Measurements from ENCODE around the gene FAR2. TPM values are rescaled to one million over a fixed set of nuclear protein-coding genes. Genes with fewer than 3 reads are reported as not detected.

Gene FAR2
- total and polyA plus RNA-seq, 2 experiments from 2014 or later, result 18.7 to 22.6 TPM

DNA sequence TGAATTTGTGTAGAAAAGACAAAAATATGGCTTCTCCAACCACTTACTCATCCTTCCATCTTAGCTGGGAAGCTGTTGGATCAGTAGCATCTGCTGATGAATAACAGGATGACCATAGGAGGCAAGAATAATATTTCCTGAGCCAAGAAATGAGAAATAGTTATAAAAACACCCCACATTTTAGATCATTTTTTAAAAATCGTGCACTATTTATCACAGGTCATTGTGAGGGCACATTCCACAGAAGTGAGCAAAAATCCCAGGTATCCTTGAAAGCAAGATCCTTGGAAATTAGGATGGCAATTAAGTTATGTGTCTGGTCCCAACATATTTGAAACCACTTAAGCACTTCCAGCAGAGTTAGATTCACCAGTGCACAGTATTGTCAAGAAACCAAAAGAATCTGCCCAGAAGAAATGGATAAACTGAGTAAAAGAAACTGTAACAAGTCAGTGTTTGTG is 8.4 kb downstream of the FAR2 start (continued):
- TF ChIP-seq, protein P1, sequence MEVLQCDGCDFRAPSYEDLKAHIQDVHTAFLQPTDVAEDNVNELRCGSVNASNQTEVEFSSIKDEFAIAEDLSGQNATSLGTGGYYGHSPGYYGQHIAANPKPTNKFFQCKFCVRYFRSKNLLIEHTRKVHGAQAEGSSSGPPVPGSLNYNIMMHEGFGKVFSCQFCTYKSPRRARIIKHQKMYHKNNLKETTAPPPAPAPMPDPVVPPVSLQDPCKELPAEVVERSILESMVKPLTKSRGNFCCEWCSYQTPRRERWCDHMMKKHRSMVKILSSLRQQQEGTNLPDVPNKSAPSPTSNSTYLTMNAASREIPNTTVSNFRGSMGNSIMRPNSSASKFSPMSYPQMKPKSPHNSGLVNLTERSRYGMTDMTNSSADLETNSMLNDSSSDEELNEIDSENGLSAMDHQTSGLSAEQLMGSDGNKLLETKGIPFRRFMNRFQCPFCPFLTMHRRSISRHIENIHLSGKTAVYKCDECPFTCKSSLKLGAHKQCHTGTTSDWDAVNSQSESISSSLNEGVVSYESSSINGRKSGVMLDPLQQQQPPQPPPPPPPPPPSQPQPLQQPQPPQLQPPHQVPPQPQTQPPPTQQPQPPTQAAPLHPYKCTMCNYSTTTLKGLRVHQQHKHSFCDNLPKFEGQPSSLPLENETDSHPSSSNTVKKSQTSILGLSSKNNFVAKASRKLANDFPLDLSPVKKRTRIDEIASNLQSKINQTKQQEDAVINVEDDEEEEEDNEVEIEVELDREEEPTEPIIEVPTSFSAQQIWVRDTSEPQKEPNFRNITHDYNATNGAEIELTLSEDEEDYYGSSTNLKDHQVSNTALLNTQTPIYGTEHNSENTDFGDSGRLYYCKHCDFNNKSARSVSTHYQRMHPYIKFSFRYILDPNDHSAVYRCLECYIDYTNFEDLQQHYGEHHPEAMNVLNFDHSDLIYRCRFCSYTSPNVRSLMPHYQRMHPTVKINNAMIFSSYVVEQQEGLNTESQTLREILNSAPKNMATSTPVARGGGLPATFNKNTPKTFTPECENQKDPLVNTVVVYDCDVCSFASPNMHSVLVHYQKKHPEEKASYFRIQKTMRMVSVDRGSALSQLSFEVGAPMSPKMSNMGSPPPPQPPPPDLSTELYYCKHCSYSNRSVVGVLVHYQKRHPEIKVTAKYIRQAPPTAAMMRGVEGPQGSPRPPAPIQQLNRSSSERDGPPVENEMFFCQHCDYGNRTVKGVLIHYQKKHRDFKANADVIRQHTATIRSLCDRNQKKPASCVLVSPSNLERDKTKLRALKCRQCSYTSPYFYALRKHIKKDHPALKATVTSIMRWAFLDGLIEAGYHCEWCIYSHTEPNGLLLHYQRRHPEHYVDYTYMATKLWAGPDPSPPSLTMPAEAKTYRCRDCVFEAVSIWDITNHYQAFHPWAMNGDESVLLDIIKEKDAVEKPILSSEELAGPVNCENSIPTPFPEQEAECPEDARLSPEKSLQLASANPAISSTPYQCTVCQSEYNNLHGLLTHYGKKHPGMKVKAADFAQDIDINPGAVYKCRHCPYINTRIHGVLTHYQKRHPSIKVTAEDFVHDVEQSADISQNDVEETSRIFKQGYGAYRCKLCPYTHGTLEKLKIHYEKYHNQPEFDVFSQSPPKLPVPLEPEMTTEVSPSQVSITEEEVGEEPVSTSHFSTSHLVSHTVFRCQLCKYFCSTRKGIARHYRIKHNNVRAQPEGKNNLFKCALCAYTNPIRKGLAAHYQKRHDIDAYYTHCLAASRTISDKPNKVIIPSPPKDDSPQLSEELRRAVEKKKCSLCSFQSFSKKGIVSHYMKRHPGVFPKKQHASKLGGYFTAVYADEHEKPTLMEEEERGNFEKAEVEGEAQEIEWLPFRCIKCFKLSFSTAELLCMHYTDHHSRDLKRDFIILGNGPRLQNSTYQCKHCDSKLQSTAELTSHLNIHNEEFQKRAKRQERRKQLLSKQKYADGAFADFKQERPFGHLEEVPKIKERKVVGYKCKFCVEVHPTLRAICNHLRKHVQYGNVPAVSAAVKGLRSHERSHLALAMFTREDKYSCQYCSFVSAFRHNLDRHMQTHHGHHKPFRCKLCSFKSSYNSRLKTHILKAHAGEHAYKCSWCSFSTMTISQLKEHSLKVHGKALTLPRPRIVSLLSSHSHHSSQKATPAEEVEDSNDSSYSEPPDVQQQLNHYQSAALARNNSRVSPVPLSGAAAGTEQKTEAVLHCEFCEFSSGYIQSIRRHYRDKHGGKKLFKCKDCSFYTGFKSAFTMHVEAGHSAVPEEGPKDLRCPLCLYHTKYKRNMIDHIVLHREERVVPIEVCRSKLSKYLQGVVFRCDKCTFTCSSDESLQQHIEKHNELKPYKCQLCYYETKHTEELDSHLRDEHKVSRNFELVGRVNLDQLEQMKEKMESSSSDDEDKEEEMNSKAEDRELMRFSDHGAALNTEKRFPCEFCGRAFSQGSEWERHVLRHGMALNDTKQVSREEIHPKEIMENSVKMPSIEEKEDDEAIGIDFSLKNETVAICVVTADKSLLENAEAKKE (CRISPR knock-in tag; IDR thresholded peaks at IDR 0.05), result no peak
- TF ChIP-seq ZNF331 (CRISPR knock-in tag; IDR thresholded peaks at IDR 0.05; ENCODE audit: low read depth), result no peak
- no peak for TF ChIP-seq ZNF114 (CRISPR knock-in tag; IDR thresholded peaks at IDR 0.05)
- TF ChIP-seq POLR2AphosphoS5 (IDR thresholded peaks at IDR 0.05; ENCODE audit: low read depth), result no peak
- TF ChIP-seq JUNB (IDR thresholded peaks at IDR 0.05; ENCODE audit: unreplicated experiment), result no peak

DNA sequence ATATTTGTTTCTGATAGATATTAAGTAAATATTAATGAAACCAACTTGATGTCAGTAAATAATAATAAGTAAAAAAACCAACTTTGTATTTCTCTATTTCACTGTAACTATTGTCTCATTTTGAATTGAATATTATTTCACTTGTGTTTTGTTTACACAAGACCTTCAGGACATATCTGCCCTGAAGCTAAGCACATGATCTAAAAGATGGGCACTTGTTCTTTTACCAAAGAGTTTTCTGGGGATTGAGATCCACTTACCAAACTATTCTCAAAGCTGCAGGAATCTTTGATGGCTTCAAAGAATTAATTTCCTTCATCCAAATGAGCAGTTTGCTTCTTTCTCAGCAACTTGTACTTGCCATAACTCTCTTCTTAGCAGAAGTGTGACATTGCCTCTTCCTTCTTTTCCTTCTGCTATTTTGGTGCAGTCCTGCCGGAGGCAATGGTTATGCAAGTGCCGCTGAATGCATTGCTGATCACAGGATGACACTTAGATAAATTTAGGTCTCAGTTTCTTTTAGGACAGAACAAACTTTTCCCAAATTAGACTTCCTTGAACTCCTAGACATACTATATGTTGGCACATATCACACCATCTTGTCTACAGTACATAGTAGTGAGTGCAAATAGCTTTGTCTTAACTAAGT is 9.2 kb downstream of the FAR2 start:
- H3K27me3 ChIP-seq (ENCODE audit: insufficient read depth), result no peaks in the 10 kb centered on the region
- H3K36me3 Mint-ChIP-seq (ENCODE audit: low read depth), result no peaks in the 10 kb centered on the region
- H3K4me1 ChIP-seq (ENCODE audit: insufficient read depth), result peaks cover 14% of the 10 kb centered on the region
- peaks cover 26% of the 10 kb centered on the region for H3K79me2 ChIP-seq (replicated peaks; ENCODE audit: insufficient read depth)
- H3K9me2 ChIP-seq (ENCODE audit: insufficient read depth), result peaks cover 10% of the 10 kb centered on the region; the same call in 1 of the 2 replicates
- no peaks in the 10 kb centered on the region for H3K9me3 Mint-ChIP-seq
- no peak overlapping the region for H2AFZ ChIP-seq
- no peak overlapping the region for H3K27ac Mint-ChIP-seq
- no peak overlapping the region for H3K4me3 ChIP-seq
- H3K4me3 Mint-ChIP-seq, result no peak overlapping the region
- no peaks in the 10 kb centered on the region for H3K36me3 ChIP-seq (ENCODE audit: insufficient read depth)
- no peaks in the 10 kb centered on the region for H4K20me1 ChIP-seq (replicated peaks; ENCODE audit: insufficient read depth)
- DNase-seq (ENCODE audit: low spot score), result no peak
- H3K27me3 Mint-ChIP-seq (ENCODE audit: insufficient read depth, low read depth, poor library complexity), result peaks cover 5% of the 10 kb centered on the region
- ATAC-seq, result no peak
- H3K4me1 Mint-ChIP-seq, result peaks cover 10% of the 10 kb centered on the region
- no peak overlapping the region for H3K4me2 ChIP-seq
- no peak overlapping the region for H3K27ac ChIP-seq (ENCODE audit: low read depth)
- H3F3A ChIP-seq (replicated peaks; ENCODE audit: low read depth), result no peaks in the 10 kb centered on the region
- TF ChIP-seq STAT1 (IDR thresholded peaks at IDR 0.05; ENCODE audit: unreplicated experiment) (no peak), JUNB (IDR thresholded peaks at IDR 0.05; ENCODE audit: unreplicated experiment) (no peak), POLR2AphosphoS5 (IDR thresholded peaks at IDR 0.05; ENCODE audit: low read depth) (no peak), ZNF331 (CRISPR knock-in tag; IDR thresholded peaks at IDR 0.05; ENCODE audit: low read depth) (no peak), CREB1 (CRISPR knock-in tag; IDR thresholded peaks at IDR 0.05; ENCODE audit: low read depth) (no peak)
- TF ChIP-seq, protein P1 (CRISPR knock-in tag; IDR thresholded peaks at IDR 0.05), result no peak

All from GM23338 (cell line).